Hepatocyte (in vitro differentiated cells): ENCODE measurements around the gene PLA2G4D. TPM values are rescaled to one million over a fixed set of nuclear protein-coding genes. Genes with fewer than 3 reads are reported as not detected.

Experiments used
- DNase-seq: peaks from one replicate; pipeline ENCODE4 v3.0.0-alpha.2; 2016; ENCODE audit warnings: low spot score
- H2AFZ ChIP-seq: fragments of 200-600 bp; sonication (generic); 2 replicates; pipeline ENCODE4 v1.6.0; 2016; ENCODE audit warnings: antibody characterized with exemption, mild to moderate bottlenecking
- H3K27ac ChIP-seq: fragments of 200-600 bp; sonication (generic); 2 replicates; pipeline ENCODE4 v1.5.1; 2016; ENCODE audit warnings: mild to moderate bottlenecking
- H3K27me3 ChIP-seq: fragments of 200-600 bp; sonication (generic); 2 replicates; pipeline ENCODE4 v1.6.1; 2016
- H3K36me3 ChIP-seq: fragments of 200-600 bp; sonication (generic); replicated peaks from 2 replicates; pipeline ENCODE4 v1.5.1; 2016; ENCODE audit warnings: low read depth; ENCODE audit not compliant: insufficient read depth
- H3K4me1 ChIP-seq: fragments of 200-600 bp; sonication (generic); 2 replicates; pipeline ENCODE4 v1.5.1; 2016; ENCODE audit warnings: mild to moderate bottlenecking, moderate library complexity; ENCODE audit not compliant: insufficient read depth
- H3K4me2 ChIP-seq: fragments of 200-600 bp; sonication (generic); 2 replicates; pipeline ENCODE4 v1.6.0; 2016
- H3K4me3 ChIP-seq: fragments of 200-600 bp; sonication (generic); 2 replicates; pipeline ENCODE4 v1.5.1; 2016; ENCODE audit warnings: mild to moderate bottlenecking
- H3K79me2 ChIP-seq: fragments of 200-600 bp; sonication (generic); 2 replicates; pipeline ENCODE4 v1.6.0; 2017; ENCODE audit warnings: mild to moderate bottlenecking
- H3K9me2 ChIP-seq: fragments of 200-600 bp; sonication (generic); replicated peaks from 2 replicates; pipeline ENCODE4 v1.6.0; 2017; ENCODE audit warnings: mild to moderate bottlenecking; ENCODE audit not compliant: insufficient read depth
- H3K9me3 ChIP-seq: fragments of 200-600 bp; sonication (generic); 2 replicates; pipeline ENCODE4 v1.5.1; 2016; ENCODE audit warnings: low read depth, mild to moderate bottlenecking
- H4K20me1 ChIP-seq: fragments of 200-600 bp; sonication (generic); 2 replicates; pipeline ENCODE4 v1.6.0; 2016; ENCODE audit warnings: mild to moderate bottlenecking; ENCODE audit not compliant: insufficient read depth, poor library complexity, severe bottlenecking
- EZH2 ChIP-seq: fragments of 200-600 bp; sonication (generic); IDR thresholded peaks from 2 replicates; pipeline ENCODE4 v1.6.1; 2016; ENCODE audit warnings: antibody characterized with exemption, mild to moderate bottlenecking, borderline replicate concordance
- EZH2phosphoT487 ChIP-seq: fragments of 200-600 bp; sonication (generic); IDR thresholded peaks from one replicate; pipeline ENCODE4 v1.6.1; 2018; ENCODE audit warnings: antibody characterized with exemption, mild to moderate bottlenecking, low read depth, moderate library complexity; ENCODE audit not compliant: unreplicated experiment, severe bottlenecking
- WGBS: methylation state at CpG from one replicate; pipeline ENCODE4 v1.1.6; 2016; ENCODE audit warnings: low lambda C conversion rate; ENCODE audit errors: missing lambda C conversion rate; 5-methylcytosine and 5-hydroxymethylcytosine counted together
- polyA plus RNA-seq: library from polyadenylated mRNA; unstranded; fragments of >200 nt; fragmentation: Nextera tagmentation; extraction: Ambion mirVana; gene quantifications from 2 replicates; pipeline ENCODE4 v1.2.1, GENCODE V29; 2016
- total RNA-seq: library from RNA; depleted of rRNA; stranded (reverse); fragments of >200 nt; gene quantifications from 2 replicates; pipeline ENCODE4 v1.2.3, GENCODE V29; 2014
- TF ChIP-seq, protein P1 (sequence below): fragments of 200-600 bp; sonication (generic); IDR thresholded peaks from 2 replicates; pipeline ENCODE4 v1.5.1; 2016; ENCODE audit warnings: antibody characterized with exemption, mild to moderate bottlenecking; ENCODE audit not compliant: poor library complexity

Gene PLA2G4D
- total and polyA plus RNA-seq, 2 experiments from 2014 or later, result 0.17 TPM; not detected in 1

GRCh38 chr15:42048080-42048820, 46.1 kb downstream of the PLA2G4D start:
- 94% methylated on average over 9 of the region's 9 CpGs for WGBS
- Histone ChIP-seq H3K79me2 (no peaks in the 10 kb centered on the region), H3K4me3 (no peak overlapping the region), H3K27ac (no peak overlapping the region), H3K9me3 (no peaks in the 10 kb centered on the region), H3K27me3 (no peaks in the 10 kb centered on the region), H2AFZ (no peak overlapping the region), H4K20me1 (no peaks in the 10 kb centered on the region), H3K36me3 (no peaks in the 10 kb centered on the region), H3K9me2 (no peaks in the 10 kb centered on the region), H3K4me1 (peaks cover 15% of the 10 kb centered on the region), H3K4me2 (no peak overlapping the region)
- DNase-seq, result no peak
- TF ChIP-seq EZH2 (no peak), EZH2phosphoT487 (no peak)
- TF ChIP-seq, protein P1, sequence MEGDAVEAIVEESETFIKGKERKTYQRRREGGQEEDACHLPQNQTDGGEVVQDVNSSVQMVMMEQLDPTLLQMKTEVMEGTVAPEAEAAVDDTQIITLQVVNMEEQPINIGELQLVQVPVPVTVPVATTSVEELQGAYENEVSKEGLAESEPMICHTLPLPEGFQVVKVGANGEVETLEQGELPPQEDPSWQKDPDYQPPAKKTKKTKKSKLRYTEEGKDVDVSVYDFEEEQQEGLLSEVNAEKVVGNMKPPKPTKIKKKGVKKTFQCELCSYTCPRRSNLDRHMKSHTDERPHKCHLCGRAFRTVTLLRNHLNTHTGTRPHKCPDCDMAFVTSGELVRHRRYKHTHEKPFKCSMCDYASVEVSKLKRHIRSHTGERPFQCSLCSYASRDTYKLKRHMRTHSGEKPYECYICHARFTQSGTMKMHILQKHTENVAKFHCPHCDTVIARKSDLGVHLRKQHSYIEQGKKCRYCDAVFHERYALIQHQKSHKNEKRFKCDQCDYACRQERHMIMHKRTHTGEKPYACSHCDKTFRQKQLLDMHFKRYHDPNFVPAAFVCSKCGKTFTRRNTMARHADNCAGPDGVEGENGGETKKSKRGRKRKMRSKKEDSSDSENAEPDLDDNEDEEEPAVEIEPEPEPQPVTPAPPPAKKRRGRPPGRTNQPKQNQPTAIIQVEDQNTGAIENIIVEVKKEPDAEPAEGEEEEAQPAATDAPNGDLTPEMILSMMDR, result no peak

DNA sequence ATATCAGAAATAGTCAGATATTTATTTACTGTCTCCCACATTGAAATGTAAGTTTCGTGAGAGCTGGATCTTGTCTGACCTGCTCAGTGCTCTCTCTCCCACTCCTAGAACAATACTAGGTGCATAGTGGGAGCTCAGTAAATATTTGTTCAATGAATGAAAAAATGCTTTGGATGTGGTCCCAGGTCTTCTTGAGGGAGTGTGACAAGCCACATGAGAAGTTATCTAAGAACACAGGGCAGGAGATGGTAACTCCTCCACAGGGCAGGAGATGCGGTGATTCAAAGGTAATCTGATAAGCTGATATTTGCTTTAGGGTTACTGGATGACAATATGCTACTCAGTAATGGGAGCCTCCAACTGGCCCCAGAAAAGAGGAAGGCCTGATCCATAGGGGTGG, 47.8 kb downstream of the PLA2G4D start:
- 65% methylated on average over 2 of the region's 2 CpGs for WGBS
- no peaks in the 10 kb centered on the region for H3K27me3 ChIP-seq
- no peaks in the 10 kb centered on the region for H3K9me3 ChIP-seq
- no peak overlapping the region for H3K4me3 ChIP-seq
- H3K4me1 ChIP-seq, result peaks cover 15% of the 10 kb centered on the region
- TF ChIP-seq EZH2 (no peak), EZH2phosphoT487 (no peak)
- TF ChIP-seq, protein P1, result no peak
- no peaks in the 10 kb centered on the region for H4K20me1 ChIP-seq
- no peaks in the 10 kb centered on the region for H3K79me2 ChIP-seq
- peak overlapping the region; percentile 12 for H3K27ac ChIP-seq
- peak; percentile 32 for DNase-seq
- no peaks in the 10 kb centered on the region for H3K36me3 ChIP-seq
- H3K4me2 ChIP-seq, result no peak overlapping the region
- H2AFZ ChIP-seq, result no peak overlapping the region
- H3K9me2 ChIP-seq, result no peaks in the 10 kb centered on the region

DNA sequence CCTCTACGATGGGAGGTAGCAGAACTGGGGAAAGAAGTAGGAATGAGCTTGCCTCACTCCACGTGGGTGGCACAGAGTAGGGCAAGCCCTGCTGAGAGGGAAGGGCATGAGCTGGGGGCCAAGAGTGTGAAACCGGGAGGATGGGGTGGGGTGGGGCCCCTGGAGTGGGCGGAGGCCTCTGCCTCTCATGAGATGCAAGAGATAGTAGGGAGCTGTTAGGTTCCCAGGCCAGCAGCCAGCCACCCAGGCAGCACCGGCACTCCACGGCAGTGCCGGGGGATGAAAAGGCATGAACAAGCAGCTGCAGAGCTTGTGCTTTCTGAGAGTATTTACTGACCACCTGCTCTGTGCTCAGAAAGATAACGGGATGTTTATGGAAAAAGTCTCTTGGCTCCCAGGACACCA, 49.1 kb downstream of the PLA2G4D start:
- no peak for DNase-seq
- Histone ChIP-seq H3K4me2 (no peak overlapping the region), H3K9me3 (no peaks in the 10 kb centered on the region), H3K4me1 (peaks cover 5% of the 10 kb centered on the region), H3K27ac (no peak overlapping the region), H2AFZ (no peak overlapping the region), H3K79me2 (no peaks in the 10 kb centered on the region), H3K27me3 (no peaks in the 10 kb centered on the region), H3K9me2 (no peaks in the 10 kb centered on the region), H4K20me1 (no peaks in the 10 kb centered on the region), H3K36me3 (no peaks in the 10 kb centered on the region), H3K4me3 (no peak overlapping the region)
- TF ChIP-seq EZH2, result no peak
- TF ChIP-seq, protein P1, result no peak
- TF ChIP-seq EZH2phosphoT487, result no peak
- 42% methylated on average over 5 of the region's 8 CpGs for WGBS
